HEK293T (cell line): Measurements from ENCODE around the gene BSPH1.
"Not testable (repeated sequence)": the region's sequence is repeated elsewhere in the genome, so short reads cannot be mapped to it uniquely, and the experiment has no call there.

Source experiments
- CTCF ChIA-PET: fragments of 350-600 bp; formaldehyde crosslinking; extraction: SDS; loops from one replicate; lab custom pipeline; 2021; ENCODE audit warnings: antibody characterized with exemption, inconsistent platforms; lab: Yijun Ruan, JAX
- POLR2A ChIA-PET: fragments of 350-600 bp; formaldehyde crosslinking; extraction: SDS; loops from one replicate; lab custom pipeline; 2020; ENCODE audit warnings: antibody characterized with exemption, inconsistent platforms; lab: Yijun Ruan, JAX
- DNase-seq: peaks from one replicate; pipeline ENCODE4 v3.0.0; 2012; ENCODE audit warnings: mixed read lengths; ENCODE audit errors: extremely low spot score
- ARNT ChIP-seq: fragments of 450-650 bp; IDR thresholded peaks from 2 replicates; pipeline ENCODE4 v1.6.1; 2017; ENCODE audit warnings: mild to moderate bottlenecking
- BHLHE40 ChIP-seq: fragments of 450-650 bp; IDR thresholded peaks from 2 replicates; pipeline ENCODE4 v1.6.1; 2016; ENCODE audit warnings: mild to moderate bottlenecking, moderate library complexity, borderline replicate concordance
- CTBP1 ChIP-seq: fragments of 450-650 bp; IDR thresholded peaks from 2 replicates; pipeline ENCODE4 v1.6.1; 2016; ENCODE audit warnings: borderline replicate concordance
- ELF4 ChIP-seq: fragments of 450-650 bp; IDR thresholded peaks from 2 replicates; pipeline ENCODE4 v1.6.1; 2017; ENCODE audit warnings: antibody characterized with exemption
- FOXA1 ChIP-seq: fragments of 450-650 bp; IDR thresholded peaks from 2 replicates; pipeline ENCODE4 v1.6.1; 2016; ENCODE audit warnings: mild to moderate bottlenecking
- FOXK2 ChIP-seq: fragments of 450-650 bp; IDR thresholded peaks from 2 replicates; pipeline ENCODE4 v1.6.1; 2016; ENCODE audit warnings: mild to moderate bottlenecking
- FOXM1 ChIP-seq: fragments of 450-650 bp; IDR thresholded peaks from 2 replicates; pipeline ENCODE4 v1.6.1; 2017; ENCODE audit warnings: mild to moderate bottlenecking, borderline replicate concordance
- HDGF ChIP-seq: fragments of 450-650 bp; IDR thresholded peaks from 2 replicates; pipeline ENCODE4 v1.6.1; 2017; ENCODE audit warnings: antibody characterized with exemption, borderline replicate concordance
- L3MBTL2 ChIP-seq: fragments of 450-650 bp; conservative IDR thresholded peaks from 2 replicates; pipeline ENCODE4 v1.6.1; 2016; ENCODE audit warnings: mild to moderate bottlenecking
- LEF1 ChIP-seq: fragments of 450-650 bp; IDR thresholded peaks from 2 replicates; pipeline ENCODE4 v1.6.1; 2017; ENCODE audit warnings: mild to moderate bottlenecking, borderline replicate concordance
- NFRKB ChIP-seq: fragments of 450-650 bp; IDR thresholded peaks from 2 replicates; pipeline ENCODE4 v1.6.1; 2016; ENCODE audit warnings: mild to moderate bottlenecking, moderate library complexity
- PKNOX1 ChIP-seq: fragments of 450-650 bp; IDR thresholded peaks from 2 replicates; pipeline ENCODE4 v1.6.1; 2016
- SP1 ChIP-seq: fragments of 450-650 bp; IDR thresholded peaks from 2 replicates; pipeline ENCODE4 v1.6.1; 2017
- SUZ12 ChIP-seq: fragments of 450-650 bp; IDR thresholded peaks from 2 replicates; pipeline ENCODE4 v1.6.1; 2016; ENCODE audit warnings: mild to moderate bottlenecking
- TARDBP ChIP-seq: fragments of 450-650 bp; IDR thresholded peaks from 2 replicates; pipeline ENCODE4 v1.6.1; 2016
- ZNF384 ChIP-seq: fragments of 450-650 bp; IDR thresholded peaks from 2 replicates; pipeline ENCODE4 v1.6.1; 2016

The BSPH1 gene

GRCh38 chr19:47996230-47996727, 4.3 kb upstream of the BSPH1 start:
- DNase-seq = no peak
- TF ChIP-seq ELF4 = no peak
- no peak for TF ChIP-seq HDGF
- TF ChIP-seq NFRKB = no peak
- no peak for TF ChIP-seq CTBP1
- TF ChIP-seq SP1 = no peak
- no peak for TF ChIP-seq FOXA1
- TF ChIP-seq BHLHE40 = no peak
- TF ChIP-seq LEF1 = no peak
- TF ChIP-seq PKNOX1 = no peak
- no peak for TF ChIP-seq FOXK2
- no peak for TF ChIP-seq ZNF384
- no peak for TF ChIP-seq FOXM1
- no peak for TF ChIP-seq ARNT
- CTCF ChIA-PET = no interaction called here
- POLR2A ChIA-PET = no interaction called here

- DNase-seq = peak; percentile 48
- ChIA-PET POLR2A (no interaction called here), CTCF (interaction anchor here (0.7 to 0.8 kb wide), 2 partner anchors 8 to 11 kb away, joined by 3 to 5 read pairs; no protein-coding TSS in a partner anchor)
- TF ChIP-seq ARNT = no peak
- TF ChIP-seq PKNOX1 = peak; percentile 88
Observed at GRCh38 chr19:47994209-47994802, 2.3 kb upstream of the BSPH1 start, which contains the start of gene ELSPBP1. Gene ELSPBP1, plus strand, starts transcription at chr19:47994632. Its CDS starts 14,036 bp downstream, at chr19:48008668.

GRCh38 chr19:47991191-47991808, 670 bp downstream of the BSPH1 start:
- POLR2A ChIA-PET = no interaction called here
- DNase-seq = no peak
- CTCF ChIA-PET = interaction anchor here (0.6 kb wide), 1 partner anchor 25 kb away, joined by 5 read pairs; no protein-coding TSS in a partner anchor
- TF ChIP-seq PKNOX1 (no peak), HDGF (no peak), CTBP1 (no peak), L3MBTL2 (no peak), FOXA1 (no peak), ELF4 (no peak)

GRCh38 chr19:47973529-47973928, 18.4 kb downstream of the BSPH1 start:
- ChIA-PET CTCF (interaction anchor here (1.1 kb wide), 1 partner anchor 10 kb away, joined by 4 read pairs; no protein-coding TSS in a partner anchor), POLR2A (no interaction called here)
- DNase-seq = no peak
- TF ChIP-seq SUZ12 (no peak), TARDBP (no peak), ELF4 (no peak), NFRKB (no peak), BHLHE40 (no peak), LEF1 (no peak), SP1 (no peak), L3MBTL2 (no peak), ZNF384 (no peak), FOXA1 (no peak)

GRCh38 chr19:47955936-47956335, 36.0 kb downstream of the BSPH1 start:
- DNase-seq, POLR2A ChIA-PET, CTCF ChIA-PET: not testable (repeated sequence)

- CTCF ChIA-PET, POLR2A ChIA-PET, DNase-seq: not testable (repeated sequence)
Observed at GRCh38 chr19:47952132-47952531, 39.8 kb downstream of the BSPH1 start.

GRCh38 chr19:47949852-47950521, 42.0 kb downstream of the BSPH1 start:
- CTCF ChIA-PET, POLR2A ChIA-PET, DNase-seq: not testable (repeated sequence)

GRCh38 chr19:47928581-47928980, 63.4 kb downstream of the BSPH1 start:
- CTCF ChIA-PET = not testable (repeated sequence)

GRCh38 chr19:47920107-47920506, 71.9 kb downstream of the BSPH1 start:
- DNase-seq, POLR2A ChIA-PET, CTCF ChIA-PET: not testable (repeated sequence)

More at GRCh38 chr19:47928581-47928980, 63.4 kb downstream of the BSPH1 start:
- DNase-seq, POLR2A ChIA-PET: not testable (repeated sequence)
